GM19193 (cell line): Measurements from ENCODE around the gene PAQR7.

Experiments
- POLR2A ChIP-seq: IDR thresholded peaks from 4 replicates; pipeline ENCODE4 v1.6.1; 2011; ENCODE audit not compliant: insufficient read depth, insufficient read length; ENCODE audit errors: extremely low read depth

The PAQR7 gene

DNA sequence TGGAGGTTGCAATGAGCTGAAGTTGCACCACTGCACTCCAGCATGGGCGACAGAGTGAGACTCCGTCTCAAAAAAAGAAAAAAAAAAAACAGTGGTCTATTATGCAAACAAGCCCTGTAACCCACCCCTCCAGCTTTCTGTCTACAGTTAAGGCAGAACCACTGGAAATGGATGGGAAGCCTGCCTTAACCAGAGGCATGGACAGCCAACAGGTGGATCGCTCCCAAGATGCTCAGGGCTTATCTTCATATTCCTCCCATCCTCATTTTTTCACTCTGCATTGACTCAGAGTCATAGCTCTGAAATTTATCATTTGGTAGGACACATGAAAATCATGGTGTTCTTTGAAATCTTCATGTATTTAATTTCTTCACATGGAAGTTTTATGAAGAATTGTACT, 47.0 kb downstream of the PAQR7 start:
- TF ChIP-seq POLR2A, result no peak

DNA sequence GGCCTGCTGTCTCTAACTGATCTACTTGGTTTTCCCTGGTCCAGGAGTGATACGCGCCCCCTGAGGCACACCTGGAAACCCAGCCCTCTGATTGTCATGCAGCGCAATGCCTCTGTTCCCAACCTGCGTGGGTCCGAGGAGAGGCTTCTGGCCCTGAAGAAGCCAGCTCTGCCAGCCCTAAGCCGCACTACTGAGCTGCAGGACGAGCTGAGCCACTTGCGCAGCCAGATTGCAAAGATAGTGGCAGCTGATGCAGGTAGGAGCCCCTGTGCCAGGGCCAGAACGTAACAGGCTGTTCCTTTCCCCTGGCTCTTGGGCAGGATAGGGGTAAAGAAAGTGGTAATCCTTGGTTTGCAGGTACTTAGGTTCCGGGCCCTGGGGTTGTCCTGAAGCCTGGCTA, 48.9 kb downstream of the PAQR7 start:
- no peak for TF ChIP-seq POLR2A

DNA sequence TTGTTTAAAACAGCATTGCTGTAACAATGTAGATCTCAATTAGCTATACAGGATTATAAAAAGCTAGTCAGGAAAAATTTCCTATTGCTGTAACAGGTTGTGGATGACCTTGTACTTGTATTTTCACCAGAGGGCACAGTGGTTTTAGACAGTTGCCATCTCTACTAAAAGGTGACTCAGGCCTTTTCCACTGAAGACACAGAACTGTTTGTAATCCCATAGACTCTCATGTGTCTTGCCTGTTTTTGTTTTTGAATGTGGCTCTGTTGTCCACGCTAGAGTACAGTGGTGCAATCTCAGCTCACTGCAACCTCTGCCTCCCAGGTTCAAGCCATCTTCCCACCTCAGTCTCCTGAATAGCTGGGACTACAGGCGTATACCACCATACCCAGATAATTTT, 49.9 kb downstream of the PAQR7 start:
- TF ChIP-seq POLR2A, result no peak

GRCh38 chr1:25821630-25822091, 53.8 kb downstream of the PAQR7 start:
- TF ChIP-seq POLR2A, result no peak

- TF ChIP-seq POLR2A, result no peak
These were observed 54.4 kb downstream of the PAQR7 start for GRCh38 chr1:25821112-25821476.

DNA sequence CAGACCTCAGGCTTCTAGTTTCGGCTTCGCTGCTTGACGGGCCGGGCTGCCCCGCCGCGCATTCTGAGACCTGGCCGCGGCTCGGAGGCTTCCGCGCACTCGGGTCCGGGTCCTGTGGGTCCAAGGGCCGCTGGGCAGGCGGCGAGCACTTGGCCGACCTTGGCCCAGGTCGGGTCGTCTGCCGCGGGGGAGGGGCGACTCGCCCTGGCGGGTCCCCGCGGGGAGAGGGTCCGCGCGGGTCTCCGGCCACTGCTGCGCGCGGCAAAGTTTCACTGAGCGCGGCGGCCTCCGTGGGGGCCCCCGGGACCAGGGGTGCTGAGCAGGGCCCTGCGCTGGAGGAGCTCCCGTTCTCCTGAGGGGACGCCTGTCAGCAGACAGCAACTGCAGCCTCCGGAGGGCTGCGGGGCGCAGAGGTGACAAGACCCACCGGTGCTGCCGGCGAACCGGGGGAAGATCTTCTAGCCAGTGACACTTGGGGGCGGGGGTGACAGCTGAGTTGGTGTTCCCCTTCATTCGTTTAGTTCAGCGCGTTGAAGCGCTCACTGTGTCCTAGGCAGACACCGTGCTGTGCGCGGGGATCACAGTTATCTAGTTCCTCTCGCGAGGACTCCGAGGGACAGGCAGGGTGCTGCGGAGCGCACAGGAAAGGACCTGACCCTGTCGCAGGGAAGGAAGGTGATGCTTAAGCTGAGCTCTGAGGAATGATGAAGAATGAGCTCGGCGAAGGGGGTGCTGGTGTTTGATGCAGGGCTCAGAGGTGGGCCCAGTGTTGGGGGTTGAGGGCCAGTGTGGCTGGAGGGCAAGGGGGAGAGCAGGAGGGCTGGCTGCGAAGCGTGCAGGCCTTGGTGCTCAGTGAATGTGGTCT, 55.0 kb downstream of the PAQR7 start:
- TF ChIP-seq POLR2A, result no peak

DNA sequence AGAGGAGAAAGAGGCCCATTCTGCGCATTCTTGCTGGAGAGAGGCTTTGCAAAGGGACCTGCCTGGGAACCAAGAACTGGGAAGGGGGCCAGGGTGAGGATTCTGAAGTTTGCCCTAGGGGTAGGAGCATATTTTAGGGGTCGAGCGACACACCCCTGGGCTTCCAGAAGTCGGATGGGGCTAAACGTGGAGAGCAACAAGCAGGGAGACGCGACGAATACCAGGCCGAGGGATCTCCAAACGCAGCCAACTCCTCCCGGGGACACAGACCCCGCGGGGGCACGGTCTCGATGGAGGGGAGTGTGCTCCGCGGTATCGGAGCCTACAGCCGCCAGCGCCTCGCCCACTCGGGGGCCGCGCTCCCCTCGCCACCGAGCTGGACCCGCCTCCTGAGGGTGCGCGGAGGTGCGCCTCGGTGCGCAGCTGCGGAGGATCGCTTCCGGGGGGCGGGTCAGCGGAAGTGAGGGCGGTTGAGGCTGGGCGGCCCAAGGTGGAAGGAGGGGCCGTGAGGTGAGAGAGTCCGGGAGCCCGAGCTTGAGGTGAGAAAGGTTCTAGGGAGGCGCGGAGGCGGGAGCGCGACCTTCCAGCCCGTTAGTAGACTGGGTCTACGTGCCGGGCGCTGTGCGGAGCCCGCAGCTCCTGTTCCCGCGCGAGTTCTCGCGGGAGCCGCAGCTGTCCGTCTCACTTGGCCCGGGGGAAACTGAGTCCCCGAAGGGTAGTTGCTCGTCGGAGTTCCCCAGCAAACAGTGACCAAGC, 55.8 kb downstream of the PAQR7 start, which contains the start of gene MTFR1L:
MTFR1L (plus strand) TSS at position 464 of the 756 bp plus-strand sequence. CDS start 3,151 bp downstream, outside the sequence.
- peak; percentile 87 for TF ChIP-seq POLR2A

GRCh38 chr1:25818569-25818968, 56.9 kb downstream of the PAQR7 start:
- no peak for TF ChIP-seq POLR2A

GRCh38 chr1:25817840-25818501, 57.5 kb downstream of the PAQR7 start:
- no peak for TF ChIP-seq POLR2A

GRCh38 chr1:25816112-25816718, 59.3 kb downstream of the PAQR7 start:
- TF ChIP-seq POLR2A, result no peak

DNA sequence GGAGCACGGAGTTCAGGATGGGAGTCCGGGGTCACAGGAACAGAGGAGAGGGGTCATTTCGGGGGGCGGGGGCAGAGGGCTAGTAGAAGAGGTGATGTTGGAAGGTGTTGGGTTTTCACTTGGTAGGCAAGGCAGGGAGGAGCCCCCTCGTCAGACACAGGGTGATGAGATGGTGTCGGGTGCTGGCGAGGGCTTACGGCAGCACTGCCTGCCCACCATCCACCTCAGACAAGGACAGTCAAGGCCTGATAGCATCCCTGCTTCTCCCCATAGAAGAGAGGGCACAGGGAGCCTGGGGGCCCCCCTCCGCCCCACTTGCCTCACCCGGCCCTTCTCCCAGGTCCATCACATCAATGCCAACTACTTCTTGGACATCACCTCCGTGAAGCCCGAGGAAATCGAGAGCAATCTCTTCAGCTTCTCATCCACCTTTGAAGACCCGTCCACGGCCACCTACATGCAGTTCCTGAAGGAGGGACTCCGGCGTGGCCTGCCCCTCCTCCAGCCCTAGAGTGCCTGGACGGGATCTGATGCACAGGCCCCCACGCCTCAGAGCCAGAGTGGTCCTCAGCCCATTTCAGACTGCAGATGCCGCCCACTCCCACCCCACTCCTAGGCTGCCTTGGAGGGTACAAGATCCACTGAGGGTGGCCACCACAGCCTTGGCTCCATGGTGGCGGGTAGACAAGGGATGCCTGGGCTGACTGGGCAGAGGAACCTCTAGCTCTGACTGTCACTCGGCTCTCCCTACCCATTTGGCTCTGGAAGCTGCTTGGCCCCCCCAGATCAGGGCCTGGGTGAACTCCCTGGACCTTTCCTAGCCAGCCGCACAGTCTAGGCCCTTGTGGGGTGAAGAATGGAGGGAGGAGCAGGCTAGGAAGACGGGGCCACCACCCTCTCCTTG, 60.0 kb downstream of the PAQR7 start:
- TF ChIP-seq POLR2A, result no peak

GRCh38 chr1:25814549-25815087, 60.9 kb downstream of the PAQR7 start:
- no peak for TF ChIP-seq POLR2A

DNA sequence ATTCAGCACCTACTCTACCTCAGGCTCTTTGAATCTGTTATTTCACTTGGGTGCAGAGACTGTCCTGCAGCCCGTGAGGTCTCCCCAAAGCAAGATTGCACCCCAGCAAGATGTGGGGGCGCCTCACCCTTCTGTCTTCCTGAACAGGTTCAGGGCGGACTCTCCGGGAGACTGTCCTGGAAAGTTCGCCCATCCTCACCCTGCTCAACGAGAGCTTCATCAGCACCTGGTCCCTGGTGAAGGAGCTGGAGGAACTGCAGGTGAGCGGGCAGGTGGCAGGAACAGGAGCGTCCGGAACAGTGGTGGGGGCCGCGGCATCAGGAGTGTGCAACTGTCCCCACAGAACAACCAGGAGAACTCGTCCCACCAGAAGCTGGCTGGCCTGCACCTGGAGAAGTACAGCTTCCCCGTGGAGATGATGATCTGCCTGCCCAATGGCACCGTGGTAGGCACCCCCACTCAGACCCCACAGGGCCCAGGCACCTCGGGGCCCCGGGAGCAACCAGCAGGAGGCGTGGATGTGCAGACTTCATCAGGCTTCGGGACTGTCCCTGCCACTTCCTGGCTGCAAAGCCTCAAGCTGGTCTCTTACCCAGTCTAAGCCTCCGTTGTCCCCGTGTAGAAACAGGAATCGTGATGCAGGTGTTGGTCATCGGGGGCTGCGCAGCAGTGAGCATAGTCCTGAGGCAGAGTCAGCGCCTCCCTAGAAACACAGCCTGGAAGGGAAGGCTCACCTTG, 61.6 kb downstream of the PAQR7 start:
- TF ChIP-seq POLR2A, result no peak
